Measurements from ENCODE around the gene POPDC3.

The POPDC3 gene

DNA sequence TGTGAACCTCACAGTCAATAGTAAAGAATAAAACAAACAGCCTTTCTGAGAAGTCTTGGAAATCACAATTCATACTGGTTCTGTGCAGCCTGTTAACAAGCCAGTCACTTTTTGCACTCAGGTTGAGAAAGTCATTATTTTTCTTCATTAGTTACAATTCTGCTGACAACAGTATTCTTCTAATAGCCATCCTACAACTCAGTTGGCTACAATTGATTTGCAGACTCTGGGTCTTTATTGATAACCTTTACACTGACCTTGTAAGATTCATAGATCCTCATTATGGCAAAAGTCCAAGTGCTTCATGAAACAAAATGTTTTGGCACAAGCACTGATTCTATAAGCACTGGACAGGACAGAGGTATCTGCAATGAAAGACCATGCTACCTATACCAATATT lies 34.9 kb upstream of the POPDC3 start (continued):
- TF ChIP-seq, protein P1, sequence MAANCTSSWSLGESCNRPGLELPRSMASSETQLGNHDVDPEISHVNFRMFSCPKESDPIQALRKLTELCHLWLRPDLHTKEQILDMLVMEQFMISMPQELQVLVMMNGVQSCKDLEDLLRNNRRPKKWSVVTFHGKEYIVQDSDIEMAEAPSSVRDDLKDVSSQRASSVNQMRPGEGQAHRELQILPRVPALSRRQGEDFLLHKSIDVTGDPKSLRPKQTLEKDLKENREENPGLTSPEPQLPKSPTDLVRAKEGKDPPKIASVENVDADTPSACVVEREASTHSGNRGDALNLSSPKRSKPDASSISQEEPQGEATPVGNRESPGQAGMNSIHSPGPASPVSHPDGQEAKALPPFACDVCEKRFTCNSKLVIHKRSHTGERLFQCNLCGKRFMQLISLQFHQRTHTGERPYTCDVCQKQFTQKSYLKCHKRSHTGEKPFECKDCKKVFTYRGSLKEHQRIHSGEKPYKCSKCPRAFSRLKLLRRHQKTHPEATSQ (tag by site-specific recombination; IDR thresholded peaks at IDR 0.05), result no peak

DNA sequence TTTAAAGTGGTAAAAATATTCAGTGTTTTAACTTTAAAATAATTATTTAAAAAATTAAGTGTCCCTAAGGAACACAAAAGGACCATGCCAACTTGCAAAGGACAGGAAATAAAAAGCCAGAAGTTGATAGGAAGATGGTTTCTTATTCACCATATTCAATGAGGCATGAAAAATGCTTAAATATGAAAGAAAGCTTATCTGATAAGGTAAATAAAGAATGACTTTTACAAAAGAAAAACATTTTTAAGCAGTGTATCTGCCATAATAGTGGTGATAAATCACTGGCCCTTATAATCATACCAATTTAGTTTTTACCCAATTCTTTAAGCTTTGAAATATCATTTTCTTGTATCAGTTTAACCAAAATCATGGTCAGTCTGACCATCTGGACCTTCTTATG lies 33.5 kb upstream of the POPDC3 start:
- Histone ChIP-seq H3K4me3 (ENCODE audit: low read depth, low read length) (no peak overlapping the region), H3K4me1 (ENCODE audit: control insufficient read depth, insufficient read depth, low read length) (peaks cover 31% of the 10 kb centered on the region), H3K36me3 (ENCODE audit: control insufficient read depth in 2 of 2, insufficient read depth in 1 of 2, low read length in 2 of 2) (no peaks in the 10 kb centered on the region), H3K27ac (ENCODE audit: extremely low read depth, low read depth, low read length) (no peak overlapping the region), H3K9me3 (ENCODE audit: control insufficient read depth, insufficient read depth, low read depth, low read length) (no peaks in the 10 kb centered on the region)
- ChIA-PET POLR2A (no interaction called here), CTCF (no interaction called here)
- no peak for TF ChIP-seq ZSCAN23 (tag by site-specific recombination; IDR thresholded peaks at IDR 0.05)
- TF ChIP-seq, protein P2, sequence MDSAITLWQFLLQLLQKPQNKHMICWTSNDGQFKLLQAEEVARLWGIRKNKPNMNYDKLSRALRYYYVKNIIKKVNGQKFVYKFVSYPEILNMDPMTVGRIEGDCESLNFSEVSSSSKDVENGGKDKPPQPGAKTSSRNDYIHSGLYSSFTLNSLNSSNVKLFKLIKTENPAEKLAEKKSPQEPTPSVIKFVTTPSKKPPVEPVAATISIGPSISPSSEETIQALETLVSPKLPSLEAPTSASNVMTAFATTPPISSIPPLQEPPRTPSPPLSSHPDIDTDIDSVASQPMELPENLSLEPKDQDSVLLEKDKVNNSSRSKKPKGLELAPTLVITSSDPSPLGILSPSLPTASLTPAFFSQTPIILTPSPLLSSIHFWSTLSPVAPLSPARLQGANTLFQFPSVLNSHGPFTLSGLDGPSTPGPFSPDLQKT (IDR thresholded peaks at IDR 0.05; ENCODE audit: borderline replicate concordance, low read depth, low read length), result no peak
- TF ChIP-seq ZNF658 (tag by site-specific recombination; IDR thresholded peaks at IDR 0.05), result no peak
- TF ChIP-seq OSR2 (tag by site-specific recombination; IDR thresholded peaks at IDR 0.05), result peak; percentile 65; the same call in 1 of the 2 replicates
- TF ChIP-seq SP7 (tag by site-specific recombination; IDR thresholded peaks at IDR 0.05), result no peak
- TF ChIP-seq ZFHX2 (tag by site-specific recombination; conservative IDR thresholded peaks at IDR 0.05), result no peak
- no peak for TF ChIP-seq ZNF146 (tag by site-specific recombination; IDR thresholded peaks at IDR 0.05)
- TF ChIP-seq ZNF555 (tag by site-specific recombination; conservative IDR thresholded peaks at IDR 0.05), result no peak
- TF ChIP-seq, protein P3, sequence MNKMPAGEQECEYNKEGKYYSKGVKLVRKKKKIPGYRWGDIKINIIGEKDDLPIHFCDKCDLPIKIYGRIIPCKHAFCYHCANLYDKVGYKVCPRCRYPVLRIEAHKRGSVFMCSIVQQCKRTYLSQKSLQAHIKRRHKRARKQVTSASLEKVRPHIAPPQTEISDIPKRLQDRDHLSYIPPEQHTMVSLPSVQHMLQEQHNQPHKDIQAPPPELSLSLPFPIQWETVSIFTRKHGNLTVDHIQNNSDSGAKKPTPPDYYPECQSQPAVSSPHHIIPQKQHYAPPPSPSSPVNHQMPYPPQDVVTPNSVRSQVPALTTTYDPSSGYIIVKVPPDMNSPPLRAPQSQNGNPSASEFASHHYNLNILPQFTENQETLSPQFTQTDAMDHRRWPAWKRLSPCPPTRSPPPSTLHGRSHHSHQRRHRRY (tag by site-specific recombination; IDR thresholded peaks at IDR 0.05), result no peak
- TF ChIP-seq, protein P4, sequence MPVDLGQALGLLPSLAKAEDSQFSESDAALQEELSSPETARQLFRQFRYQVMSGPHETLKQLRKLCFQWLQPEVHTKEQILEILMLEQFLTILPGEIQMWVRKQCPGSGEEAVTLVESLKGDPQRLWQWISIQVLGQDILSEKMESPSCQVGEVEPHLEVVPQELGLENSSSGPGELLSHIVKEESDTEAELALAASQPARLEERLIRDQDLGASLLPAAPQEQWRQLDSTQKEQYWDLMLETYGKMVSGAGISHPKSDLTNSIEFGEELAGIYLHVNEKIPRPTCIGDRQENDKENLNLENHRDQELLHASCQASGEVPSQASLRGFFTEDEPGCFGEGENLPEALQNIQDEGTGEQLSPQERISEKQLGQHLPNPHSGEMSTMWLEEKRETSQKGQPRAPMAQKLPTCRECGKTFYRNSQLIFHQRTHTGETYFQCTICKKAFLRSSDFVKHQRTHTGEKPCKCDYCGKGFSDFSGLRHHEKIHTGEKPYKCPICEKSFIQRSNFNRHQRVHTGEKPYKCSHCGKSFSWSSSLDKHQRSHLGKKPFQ (tag by site-specific recombination; IDR thresholded peaks at IDR 0.05), result no peak
- peak; percentile 68 for TF ChIP-seq ZNF843 (tag by site-specific recombination; IDR thresholded peaks at IDR 0.05)
- TF ChIP-seq FEZF1 (tag by site-specific recombination; IDR thresholded peaks at IDR 0.05), result peak; percentile 67
- no peak for TF ChIP-seq ZNF221 (tag by site-specific recombination; IDR thresholded peaks at IDR 0.05; ENCODE audit: borderline replicate concordance)
- TF ChIP-seq ZNF341 (tag by site-specific recombination; IDR thresholded peaks at IDR 0.05; ENCODE audit: low read depth), result no peak
- no peak for TF ChIP-seq ZNF335 (tag by site-specific recombination; conservative IDR thresholded peaks at IDR 0.05)
- TF ChIP-seq TCF7L2 (IDR thresholded peaks at IDR 0.05; ENCODE audit: borderline replicate concordance, low read depth, low read length), result peak; percentile 51; the same call in 1 of the 2 replicates
- TF ChIP-seq ZNF623 (tag by site-specific recombination; IDR thresholded peaks at IDR 0.05), result no peak
- TF ChIP-seq MYNN (tag by site-specific recombination; IDR thresholded peaks at IDR 0.05; ENCODE audit: borderline replicate concordance), result no peak
- TF ChIP-seq, protein P5, sequence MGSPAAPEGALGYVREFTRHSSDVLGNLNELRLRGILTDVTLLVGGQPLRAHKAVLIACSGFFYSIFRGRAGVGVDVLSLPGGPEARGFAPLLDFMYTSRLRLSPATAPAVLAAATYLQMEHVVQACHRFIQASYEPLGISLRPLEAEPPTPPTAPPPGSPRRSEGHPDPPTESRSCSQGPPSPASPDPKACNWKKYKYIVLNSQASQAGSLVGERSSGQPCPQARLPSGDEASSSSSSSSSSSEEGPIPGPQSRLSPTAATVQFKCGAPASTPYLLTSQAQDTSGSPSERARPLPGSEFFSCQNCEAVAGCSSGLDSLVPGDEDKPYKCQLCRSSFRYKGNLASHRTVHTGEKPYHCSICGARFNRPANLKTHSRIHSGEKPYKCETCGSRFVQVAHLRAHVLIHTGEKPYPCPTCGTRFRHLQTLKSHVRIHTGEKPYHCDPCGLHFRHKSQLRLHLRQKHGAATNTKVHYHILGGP (tag by site-specific recombination; IDR thresholded peaks at IDR 0.05), result peak; percentile 66
- TF ChIP-seq ZNF776 (tag by site-specific recombination; IDR thresholded peaks at IDR 0.05; ENCODE audit: borderline replicate concordance), result no peak
- TF ChIP-seq ZNF426 (tag by site-specific recombination; IDR thresholded peaks at IDR 0.05), result no peak
- TF ChIP-seq ZNF2 (tag by site-specific recombination; IDR thresholded peaks at IDR 0.05), result no peak
- TF ChIP-seq YY2 (tag by site-specific recombination; IDR thresholded peaks at IDR 0.05), result 0 out of 2 replicates have a peak, but pooled peaks have one; percentile 35
- TF ChIP-seq, protein P6, sequence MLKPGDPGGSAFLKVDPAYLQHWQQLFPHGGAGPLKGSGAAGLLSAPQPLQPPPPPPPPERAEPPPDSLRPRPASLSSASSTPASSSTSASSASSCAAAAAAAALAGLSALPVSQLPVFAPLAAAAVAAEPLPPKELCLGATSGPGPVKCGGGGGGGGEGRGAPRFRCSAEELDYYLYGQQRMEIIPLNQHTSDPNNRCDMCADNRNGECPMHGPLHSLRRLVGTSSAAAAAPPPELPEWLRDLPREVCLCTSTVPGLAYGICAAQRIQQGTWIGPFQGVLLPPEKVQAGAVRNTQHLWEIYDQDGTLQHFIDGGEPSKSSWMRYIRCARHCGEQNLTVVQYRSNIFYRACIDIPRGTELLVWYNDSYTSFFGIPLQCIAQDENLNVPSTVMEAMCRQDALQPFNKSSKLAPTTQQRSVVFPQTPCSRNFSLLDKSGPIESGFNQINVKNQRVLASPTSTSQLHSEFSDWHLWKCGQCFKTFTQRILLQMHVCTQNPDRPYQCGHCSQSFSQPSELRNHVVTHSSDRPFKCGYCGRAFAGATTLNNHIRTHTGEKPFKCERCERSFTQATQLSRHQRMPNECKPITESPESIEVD (tag by site-specific recombination; IDR thresholded peaks at IDR 0.05), result peak; percentile 83
- TF ChIP-seq, protein P7, sequence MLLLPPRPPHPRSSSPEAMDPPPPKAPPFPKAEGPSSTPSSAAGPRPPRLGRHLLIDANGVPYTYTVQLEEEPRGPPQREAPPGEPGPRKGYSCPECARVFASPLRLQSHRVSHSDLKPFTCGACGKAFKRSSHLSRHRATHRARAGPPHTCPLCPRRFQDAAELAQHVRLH (tag by site-specific recombination; IDR thresholded peaks at IDR 0.05), result no peak
- TF ChIP-seq ZNF501 (tag by site-specific recombination; IDR thresholded peaks at IDR 0.05), result no peak
- no peak for TF ChIP-seq SALL2 (tag by site-specific recombination; IDR thresholded peaks at IDR 0.05; ENCODE audit: borderline replicate concordance)
- TF ChIP-seq ZNF391 (tag by site-specific recombination; IDR thresholded peaks at IDR 0.05; ENCODE audit: borderline replicate concordance, low read depth), result no peak
- TF ChIP-seq SP2 (tag by site-specific recombination; IDR thresholded peaks at IDR 0.05), result no peak
